GM19438 (cell line): ENCODE results near the gene SFT2D2.
A peak's percentile ranks its signal among the peaks of the same experiment; 100 is the strongest.
"Not testable (repeated sequence)": the region's sequence is repeated elsewhere in the genome, so short reads cannot be mapped to it uniquely, and the experiment has no call there.

Experiments used
- ATAC-seq: cut with Tn5 transposase; IDR thresholded peaks from one replicate; pipeline ENCODE4 v1.9.1; 2021; ENCODE audit warnings: low read depth; ENCODE audit not compliant: unreplicated experiment

The SFT2D2 gene

DNA sequence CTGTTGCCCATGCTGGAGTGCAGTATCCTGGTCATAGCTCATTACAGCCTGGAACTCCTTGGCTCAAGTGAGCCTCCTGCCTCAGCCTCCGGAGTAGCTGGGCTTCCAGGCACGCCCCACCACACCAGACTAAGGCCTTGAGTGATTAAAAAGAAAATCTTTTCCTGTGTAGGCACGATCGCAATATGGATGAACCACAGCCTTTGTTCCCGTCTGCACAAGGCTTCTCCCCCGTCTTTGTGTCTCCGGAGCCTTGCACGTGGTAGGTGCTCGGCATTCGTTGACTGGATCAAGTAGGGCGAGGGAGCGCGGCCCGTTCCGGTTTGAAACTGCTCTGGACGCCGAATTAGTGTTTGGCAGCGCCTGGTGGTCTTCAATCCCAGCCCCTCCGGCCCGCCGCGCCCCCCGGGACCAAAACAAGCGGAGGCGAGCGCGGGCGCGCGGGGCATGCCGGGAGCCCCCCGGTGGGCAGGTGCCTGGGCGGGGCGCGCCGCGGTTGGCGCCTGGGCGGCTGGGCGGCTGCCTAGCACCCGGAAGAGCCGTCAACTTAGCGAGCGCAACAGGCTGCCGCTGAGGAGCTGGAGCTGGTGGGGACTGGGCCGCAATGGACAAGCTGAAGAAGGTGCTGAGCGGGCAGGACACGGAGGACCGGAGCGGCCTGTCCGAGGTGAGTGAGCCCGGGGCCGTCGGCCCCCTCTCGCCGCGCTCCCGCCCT, at the start of gene SFT2D2:
Gene SFT2D2 (plus strand): TSS at position 529 of the 715 bp plus-strand sequence. CDS start 76 bp downstream, at position 605.
- peak; percentile 77 for ATAC-seq

DNA sequence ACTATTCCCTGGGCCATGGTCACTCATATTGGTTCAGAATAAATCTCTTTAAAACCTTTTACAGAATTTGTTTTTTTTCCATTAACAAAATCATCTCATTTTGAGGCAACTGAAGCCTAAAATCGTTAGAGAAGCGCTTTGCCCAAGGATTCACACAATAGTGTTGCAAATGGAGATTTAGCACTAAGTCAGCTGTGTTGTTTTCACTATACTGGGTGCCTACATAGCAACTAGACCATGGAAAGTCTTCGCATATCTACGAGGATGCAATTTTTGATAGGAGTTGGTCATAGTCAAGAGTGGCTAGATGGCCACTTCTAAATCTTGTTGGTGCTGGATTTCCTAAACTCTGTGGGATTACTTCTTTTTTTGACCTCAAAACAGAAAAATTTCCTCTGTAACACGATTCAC, 47.6 kb upstream of the SFT2D2 start:
- ATAC-seq: no peak

DNA sequence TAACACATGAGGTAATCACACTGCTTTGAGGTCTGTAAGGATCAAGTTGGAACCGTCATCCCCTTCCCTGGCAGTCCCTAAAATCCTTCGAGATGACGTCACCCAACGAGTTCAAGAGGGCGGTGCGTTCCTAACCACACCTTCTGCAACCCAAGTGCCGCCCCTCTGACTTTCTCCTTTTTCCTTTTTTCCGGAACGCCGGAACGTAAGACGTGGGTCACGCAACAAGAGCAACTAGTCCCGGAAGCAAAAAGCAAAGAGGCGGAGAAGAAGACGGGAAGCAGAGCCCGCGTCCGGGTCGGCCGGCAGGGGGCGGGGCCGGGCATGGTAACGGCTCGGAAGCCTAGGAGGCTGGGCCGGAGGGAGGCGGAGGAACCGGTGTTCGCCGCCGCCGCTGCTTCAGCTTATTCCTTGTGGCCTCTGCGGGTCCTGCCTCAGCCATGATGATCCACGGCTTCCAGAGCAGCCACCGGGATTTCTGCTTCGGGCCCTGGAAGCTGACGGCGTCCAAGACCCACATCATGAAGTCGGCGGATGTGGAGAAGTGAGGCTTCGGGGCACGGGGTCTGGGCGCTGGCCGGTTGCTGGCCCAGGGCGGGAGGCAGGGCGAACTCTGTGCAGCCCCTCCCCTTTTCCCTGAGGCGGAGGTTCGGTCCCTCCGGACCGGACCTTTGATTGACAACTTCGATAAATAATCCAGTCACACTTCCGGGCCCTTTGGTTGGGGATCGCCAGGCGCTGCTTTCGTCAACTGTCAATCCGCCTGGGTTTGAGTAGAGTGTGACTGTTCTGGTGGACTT, 47.0 kb upstream of the SFT2D2 start, which contains the start of gene TIPRL:
Gene TIPRL (plus strand): TSS at position 325 of the 800 bp plus-strand sequence. CDS start 116 bp downstream, at position 441.
- peak; percentile 97 for ATAC-seq

DNA sequence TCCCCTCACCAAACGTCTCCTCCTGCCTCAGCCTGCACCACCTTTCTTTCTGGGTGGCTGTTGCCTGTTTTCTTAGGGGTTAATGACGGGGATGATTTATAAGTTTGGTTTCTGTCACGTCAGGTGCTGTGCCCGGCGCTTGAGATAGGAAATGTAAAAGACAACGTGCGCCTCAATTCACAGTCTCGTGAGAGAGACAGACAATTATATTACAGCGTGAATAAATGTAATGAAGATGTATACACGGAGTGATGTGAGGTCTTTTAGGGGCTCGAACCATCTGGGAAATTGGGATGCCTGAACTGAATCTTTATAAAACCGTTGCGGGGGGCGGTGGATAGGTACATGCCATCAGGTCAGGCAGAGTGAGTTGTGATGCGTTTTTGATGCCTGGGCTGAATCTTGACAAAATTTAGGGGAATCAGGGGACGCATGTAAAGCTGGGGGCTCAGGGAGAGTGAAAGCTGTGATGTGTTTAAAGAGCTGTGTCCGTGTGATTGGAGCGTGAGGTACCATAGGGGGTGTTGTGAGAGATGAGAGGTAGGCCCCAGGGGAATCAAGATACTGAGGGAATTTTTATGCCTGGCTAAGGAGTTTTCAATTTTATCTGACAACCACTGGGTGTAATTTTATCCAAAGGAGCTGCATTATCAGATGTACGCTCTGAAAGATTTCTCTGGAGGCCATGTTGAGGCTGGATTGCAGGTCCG, 46.2 kb upstream of the SFT2D2 start:
- ATAC-seq: no peak

DNA sequence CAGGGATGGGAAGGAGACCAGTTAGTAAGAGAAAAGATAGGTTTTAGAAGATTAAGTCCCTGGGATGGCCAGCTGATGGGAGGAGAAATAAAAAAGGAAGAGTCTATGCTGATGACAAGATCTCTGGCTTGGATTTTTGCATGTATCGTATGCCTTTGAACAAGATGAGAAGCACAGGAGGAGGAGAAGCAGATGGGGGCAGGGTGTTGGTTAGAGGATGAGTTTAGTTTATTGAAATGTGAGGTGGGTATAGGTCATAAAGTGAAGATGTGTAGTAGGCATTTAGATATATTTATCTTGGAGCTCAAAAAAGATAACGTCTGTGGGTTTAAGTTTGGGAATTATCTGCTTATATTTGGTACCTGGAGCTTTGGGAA, 45.7 kb upstream of the SFT2D2 start:
- ATAC-seq: no peak

DNA sequence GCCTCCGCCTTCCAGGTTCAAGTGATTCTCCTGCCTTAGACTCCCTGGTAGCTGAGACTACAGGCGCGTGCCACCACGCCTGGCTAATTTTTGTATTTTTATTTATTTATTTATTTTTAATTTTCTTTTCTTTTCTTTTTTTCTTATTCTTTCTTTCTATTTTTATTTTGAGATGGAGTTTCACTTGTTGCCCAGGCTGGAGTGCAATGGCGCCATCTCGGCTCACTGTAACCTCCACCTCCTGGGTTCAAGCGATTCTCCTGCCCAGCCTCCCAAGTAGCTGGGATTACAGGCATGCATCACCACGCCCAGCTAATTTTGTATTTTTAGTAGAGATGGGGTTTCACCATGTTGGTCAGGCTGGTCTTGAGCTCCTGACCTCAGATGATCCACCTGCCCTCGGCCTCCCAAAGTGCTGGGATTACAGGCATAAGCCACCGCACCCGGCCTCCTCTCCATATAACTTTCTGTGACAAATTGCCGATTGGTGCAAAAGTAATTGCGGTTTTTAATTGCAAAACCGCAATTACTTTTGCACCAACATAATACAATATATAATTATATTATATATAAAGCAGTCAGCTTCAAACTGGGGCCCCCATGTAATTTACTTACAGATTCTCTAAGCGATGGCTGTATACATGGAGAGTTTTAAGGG, 44.6 kb upstream of the SFT2D2 start:
- ATAC-seq: not testable (repeated sequence)

DNA sequence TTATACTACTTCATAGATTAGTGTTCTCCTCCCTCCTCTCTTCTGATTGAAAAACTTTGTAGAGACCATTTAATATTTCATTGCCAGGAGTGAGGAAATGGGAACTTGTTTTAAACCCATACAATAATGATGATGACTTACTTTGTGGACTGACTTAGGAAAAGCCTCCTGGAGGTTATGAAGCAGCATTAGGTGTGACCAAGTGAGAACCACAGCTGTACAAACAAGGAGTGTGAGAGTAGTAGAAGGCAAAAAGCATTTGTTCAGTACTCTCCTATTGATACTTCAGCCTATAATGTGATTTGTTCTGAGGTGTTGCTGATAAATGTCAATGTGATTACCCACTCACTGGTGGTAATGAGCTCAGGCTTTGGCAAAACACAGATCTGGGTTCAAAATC, 38.6 kb upstream of the SFT2D2 start:
- no peak for ATAC-seq

DNA sequence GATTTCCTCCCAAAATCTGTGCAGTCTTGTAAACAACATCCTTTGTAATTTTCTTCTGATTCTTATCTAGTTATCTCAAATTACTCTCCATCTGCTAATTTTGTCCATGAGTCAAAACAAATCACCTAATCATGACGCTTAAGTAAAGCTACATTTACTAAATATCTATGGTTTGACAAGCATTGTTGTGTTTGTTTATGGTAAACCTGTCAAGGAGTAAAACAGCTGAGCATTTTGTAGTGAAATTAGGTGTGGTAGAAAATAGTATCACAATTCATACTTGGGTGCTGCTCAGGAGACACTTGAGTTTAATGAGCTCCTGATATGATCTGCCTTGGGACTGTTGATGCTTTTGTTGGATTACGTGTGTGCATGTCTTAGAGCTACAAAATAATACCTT, 35.4 kb upstream of the SFT2D2 start:
- ATAC-seq: no peak

DNA sequence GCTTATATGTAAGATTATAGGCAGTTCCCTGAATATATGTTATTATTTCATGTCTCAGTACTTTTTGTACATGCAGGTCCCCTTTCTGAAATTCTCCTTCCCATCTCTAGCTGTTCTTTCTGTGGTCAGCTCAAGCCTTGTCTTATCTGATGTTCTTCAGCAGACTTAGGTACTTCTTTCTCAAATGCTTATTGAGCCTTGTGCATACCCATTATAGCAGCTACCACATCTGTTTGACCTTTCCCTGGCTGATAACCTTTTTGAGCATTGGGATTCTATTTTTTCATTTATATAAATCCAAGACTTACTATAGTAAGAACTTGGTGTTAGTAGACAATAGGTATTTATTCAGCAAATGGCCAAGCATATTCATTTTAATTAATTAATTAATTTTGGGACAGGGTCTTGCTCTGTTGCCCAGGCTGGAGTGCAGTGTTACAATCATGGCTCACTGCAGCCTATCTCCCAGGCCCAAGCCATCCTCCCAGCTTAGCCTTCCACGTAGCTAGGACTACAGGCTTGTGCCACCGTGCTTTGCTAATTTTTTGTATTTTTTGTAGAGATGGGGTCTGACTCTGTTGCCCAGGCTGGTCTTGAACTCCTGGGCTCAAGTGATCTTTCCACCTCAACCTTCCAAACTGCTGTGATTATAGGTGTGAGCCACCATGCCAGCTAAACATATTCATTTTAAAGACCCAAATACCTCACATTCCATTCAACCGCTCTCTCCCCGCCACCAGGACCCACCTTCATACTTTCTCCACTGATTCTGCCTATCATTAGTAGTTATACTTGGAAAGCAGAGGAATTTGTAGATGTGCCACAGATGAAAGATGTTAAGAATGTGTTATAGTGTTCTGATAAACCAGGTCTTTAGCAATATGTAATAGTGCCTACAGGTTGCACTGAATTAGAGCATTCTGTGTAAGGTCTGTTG, 30.3 kb upstream of the SFT2D2 start:
- ATAC-seq: no peak

DNA sequence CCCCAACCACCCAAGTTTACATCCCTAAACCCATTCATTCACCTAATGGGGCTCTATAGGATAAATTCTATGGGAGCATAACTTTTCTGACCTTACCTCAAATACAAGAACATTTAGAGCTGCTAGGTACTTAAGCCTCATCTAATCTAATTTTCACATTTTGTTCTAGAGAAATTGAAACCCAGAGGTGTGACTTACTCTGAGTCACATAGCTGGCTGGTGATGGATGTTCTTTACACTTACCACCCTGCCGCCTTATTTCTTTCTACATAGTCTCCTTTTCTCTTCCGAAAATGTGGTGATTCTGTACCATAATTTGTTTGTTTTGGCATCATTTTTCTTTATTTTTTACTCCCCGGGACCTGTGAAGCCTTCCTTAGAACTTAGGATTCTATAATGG, 26.7 kb upstream of the SFT2D2 start:
- no peak for ATAC-seq

DNA sequence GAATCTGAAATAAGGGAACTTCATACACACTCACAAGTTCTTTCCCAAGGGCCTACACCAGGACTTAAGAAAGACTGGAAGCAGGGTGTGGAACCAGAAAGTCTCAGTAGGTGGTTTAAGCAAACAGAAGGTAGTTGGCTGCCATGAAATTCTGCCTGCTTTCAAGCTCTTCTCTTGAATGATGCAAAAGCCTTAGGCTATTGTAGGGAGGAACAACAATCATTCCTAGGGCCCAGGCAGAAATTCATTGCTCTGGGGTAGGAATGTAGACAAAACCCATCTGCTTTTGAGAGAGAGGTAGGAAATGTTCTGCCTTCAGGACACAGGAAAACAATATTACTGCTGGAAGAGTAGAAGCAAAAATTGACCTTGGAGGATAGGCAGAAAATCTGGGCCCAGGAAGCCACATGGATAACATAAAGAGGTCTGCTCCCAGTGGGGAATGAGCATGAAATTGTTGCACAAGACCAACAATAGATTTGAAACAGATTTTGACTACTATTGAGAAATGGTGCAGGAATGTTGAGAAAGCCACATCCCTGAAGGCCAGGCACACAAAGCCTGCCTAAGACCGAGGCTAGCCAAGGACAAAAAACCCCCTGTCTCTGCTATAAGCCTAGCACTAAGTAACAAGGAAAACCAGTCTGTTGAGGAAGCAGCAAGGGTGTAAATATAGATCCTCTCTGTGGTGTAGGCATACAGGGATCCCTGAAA, 22.7 kb upstream of the SFT2D2 start:
- ATAC-seq: no peak

DNA sequence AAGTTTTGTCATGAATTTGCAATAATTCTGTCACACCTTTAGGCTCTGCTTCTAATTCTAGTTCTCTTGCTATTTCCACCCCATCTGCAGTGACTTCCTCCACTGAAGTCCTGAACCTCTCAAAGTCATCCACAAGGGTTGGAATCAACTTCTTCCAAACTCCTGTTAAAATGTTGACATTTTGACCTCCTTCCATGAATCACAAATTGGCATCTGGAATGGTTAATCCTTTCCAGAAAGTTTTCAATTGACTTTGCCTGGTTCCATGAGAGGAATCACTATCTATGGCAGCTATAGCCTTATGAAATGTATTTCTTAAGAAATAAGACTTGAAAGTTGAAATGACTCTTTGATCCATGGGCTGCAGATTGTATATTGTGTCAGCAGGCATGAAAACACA, 19.7 kb upstream of the SFT2D2 start:
- ATAC-seq: no peak

DNA sequence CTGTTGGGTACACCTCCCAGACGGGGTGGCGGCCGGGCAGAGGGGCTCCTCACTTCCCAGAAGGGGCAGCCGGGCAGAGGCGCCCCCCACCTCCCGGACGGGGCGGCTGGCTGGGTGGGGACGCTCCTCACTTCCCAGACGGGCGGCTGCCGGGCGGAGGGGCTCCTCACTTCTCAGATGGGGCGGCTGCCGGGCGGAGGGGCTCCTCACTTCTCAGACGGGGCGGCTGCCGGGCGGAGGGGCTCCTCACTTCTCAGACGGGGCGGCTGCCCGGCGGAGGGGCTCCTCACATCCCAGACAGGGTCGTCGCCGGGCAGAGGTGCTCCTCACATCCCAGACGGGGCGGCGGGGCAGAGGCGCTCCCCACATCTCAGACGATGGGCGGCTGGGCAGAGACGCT, 18.1 kb upstream of the SFT2D2 start:
- not testable (repeated sequence) for ATAC-seq

DNA sequence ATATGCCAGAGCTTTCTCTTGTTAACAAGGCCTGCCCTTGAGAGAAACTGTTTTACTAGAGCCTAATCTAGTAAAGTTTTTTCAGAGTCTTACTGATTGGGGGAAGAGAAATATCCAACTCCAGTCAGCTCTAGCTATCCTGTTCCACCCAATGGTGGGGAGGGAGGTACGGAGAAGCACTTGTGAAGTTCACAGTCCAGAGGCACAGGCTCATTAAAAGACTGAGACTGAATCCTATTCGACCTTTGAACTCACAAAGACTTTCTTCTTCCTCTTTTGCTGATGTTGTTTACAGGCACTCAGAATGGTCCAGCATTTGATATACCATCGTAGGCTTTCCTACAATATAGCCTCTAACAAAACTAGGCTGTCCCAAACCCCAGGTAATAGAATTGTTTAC, 15.5 kb upstream of the SFT2D2 start:
- no peak for ATAC-seq

DNA sequence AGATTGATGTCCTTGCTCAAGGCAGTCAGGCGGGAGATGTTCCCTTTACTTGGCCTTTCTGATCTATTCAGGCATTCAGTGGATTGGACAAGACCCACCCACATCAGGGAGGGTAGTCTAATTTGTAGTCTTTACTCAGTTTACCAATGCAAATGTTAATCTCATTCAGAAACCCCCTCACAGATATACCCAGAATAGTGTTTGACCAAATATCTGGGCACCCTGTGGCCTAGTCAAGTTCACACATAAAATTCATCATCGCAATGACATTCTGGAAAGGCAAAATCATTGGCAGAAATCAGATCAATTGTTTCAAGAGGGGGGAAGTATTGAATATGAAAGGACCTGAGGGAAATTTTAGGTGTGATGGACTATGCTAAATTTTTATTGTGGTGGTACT, 12.5 kb upstream of the SFT2D2 start:
- no peak for ATAC-seq

DNA sequence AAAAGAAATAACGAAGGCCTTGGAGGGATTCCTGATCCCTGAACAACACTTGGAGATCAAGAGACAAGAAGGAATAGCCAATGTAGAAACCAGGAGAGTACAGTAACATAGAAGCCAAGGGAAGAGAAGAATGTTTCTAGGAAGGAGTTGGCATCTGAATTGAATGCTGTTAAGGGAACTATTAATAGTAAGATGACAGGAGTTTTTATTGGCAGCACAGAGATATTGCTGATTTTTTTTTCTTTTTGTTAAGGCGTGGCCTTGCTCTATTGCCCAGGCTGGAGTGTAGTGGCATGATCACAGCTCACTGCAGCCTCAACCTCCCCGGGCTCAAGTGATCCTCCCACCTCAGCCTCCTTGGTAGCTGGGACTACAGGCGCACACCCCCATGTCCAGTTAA, 9.6 kb upstream of the SFT2D2 start:
- ATAC-seq: no peak

DNA sequence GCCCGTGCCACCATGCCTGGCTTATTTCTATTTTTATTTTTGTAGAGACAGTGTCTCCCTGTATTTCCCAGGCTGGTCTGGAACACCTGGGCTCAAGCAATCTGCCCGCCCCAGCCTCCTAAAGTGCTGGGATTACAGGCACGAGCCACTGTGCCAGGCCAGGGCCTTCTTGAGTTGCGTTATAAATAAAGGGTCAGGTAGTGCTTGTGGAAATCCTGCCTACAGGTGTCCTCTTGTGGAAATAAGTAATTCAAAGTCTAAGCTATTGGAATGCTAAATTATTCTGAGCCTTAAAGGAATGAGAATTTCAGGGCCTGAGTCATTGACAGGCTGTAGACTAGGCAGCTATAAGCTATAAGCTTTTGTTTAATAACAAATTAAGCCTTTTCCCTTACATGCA, 8.1 kb upstream of the SFT2D2 start:
- no peak for ATAC-seq

DNA sequence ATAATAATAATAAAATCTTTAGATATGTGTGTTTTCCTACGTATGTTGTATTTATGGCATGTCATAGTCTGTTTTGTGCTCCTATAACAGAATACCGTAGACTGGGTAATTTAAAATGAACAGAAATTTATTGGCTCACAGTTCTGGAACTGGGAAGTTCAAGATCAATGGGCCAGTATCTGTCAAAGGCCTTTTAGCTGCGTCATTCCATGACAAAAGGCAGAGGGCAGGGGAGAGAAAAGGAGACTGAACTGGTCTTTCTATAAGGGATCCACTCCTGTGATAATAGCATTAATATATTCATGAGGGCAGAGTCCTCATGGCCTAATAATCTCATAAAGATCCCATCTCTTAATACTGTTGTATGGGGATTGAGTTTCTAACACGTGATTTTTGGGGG, 7.1 kb upstream of the SFT2D2 start:
- ATAC-seq: no peak

DNA sequence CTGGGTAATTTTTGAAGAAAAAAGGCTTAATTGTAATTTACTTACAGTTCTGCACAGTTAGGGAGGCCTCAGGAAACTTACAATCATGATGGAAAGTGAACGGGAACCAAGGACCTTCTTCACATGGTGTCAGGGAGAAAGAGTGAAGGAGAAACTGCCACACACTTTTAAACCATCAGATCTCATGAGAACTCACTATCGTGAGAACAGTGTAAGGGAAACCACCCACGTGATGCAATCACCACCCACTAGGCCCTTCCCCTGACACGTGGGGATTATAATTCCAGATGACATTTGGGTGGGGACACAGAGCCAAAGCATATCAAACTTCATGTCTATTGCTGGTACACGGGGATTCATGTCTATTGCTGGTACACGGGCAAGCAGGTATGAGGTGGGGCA, 5.3 kb upstream of the SFT2D2 start:
- ATAC-seq: no peak
